ENCODE measurements around the gene C17orf107. TPM values are rescaled to one million over a fixed set of nuclear protein-coding genes. Genes with fewer than 3 reads are reported as not detected.

C17orf107 gene
- total and polyA plus RNA-seq, 2 of the 13 experiments (the other 11 are each of a cell fraction or from before 2014, with no cell fraction given): 0.20 to 0.59 TPM

DNA sequence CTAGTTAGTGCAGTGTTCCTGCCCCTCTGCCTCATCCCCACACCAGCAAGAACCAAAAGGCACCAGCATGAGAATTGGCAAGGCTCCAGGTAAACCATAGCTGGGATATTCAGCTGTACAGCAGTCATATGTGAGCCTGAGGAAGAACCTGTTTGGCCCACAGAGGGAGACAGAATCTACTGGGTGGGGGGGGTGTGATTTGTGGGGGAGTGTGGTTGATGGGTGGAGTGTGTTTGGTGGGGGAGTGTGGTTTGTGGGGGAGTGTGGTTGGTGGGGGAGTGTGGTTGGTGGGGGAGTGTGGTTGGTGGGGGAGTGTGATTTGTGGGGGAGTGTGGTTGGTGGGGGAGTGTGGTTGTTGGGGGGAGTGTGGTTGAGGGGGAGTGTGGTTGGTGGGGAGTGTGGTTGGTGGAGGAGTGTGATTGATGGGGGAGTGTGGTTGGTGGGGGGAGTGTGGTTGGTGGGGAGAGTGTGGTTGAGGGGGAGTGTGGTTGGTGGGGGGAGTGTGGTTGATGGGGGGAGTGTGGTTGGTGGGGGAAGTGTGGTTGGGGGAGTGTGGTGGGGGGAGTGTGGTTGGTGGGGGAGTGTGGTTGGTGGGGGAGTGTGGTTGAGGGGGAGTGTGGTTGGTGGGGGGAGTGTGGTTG, 46.6 kb upstream of the C17orf107 start:
- 0 out of 2 replicates have a peak, but pooled peaks cover 8% of the 10 kb centered on the region for H4K20me1 ChIP-seq (ENCODE audit: insufficient read depth, low read length)
- BruUV-seq (replicated peaks): no TSS peak
- H3K27me3 ChIP-seq (ENCODE audit: control insufficient read depth in 1 of 2, insufficient read depth in 2 of 2, low read length in 2 of 2): no peaks in the 10 kb centered on the region
- H3K79me2 ChIP-seq (ENCODE audit: insufficient read depth, low read length): peaks cover 51% of the 10 kb centered on the region
- DNase-seq (ENCODE audit: low spot score) (peak; percentile 17), FAIRE-seq (no peak), ATAC-seq (no peak)
- no peak overlapping the region for H2AFZ ChIP-seq (ENCODE audit: low read length)
- H3K4me2 ChIP-seq (ENCODE audit: low read depth, low read length): no peak overlapping the region
- in situ Hi-C loops (cut with HindIII; ENCODE audit: extremely low pct_ligation_motif_present, low pct_unique_long_range_greater_than_20kb): no loop called here
- H3K27ac ChIP-seq (ENCODE audit: extremely low read length, insufficient read depth, low read length): no peak overlapping the region
- no peak overlapping the region for H3K4me3 ChIP-seq (replicated peaks in 1 of 3; ENCODE audit: insufficient read depth in 1 of 3, low read depth in 2 of 3, low read length in 3 of 3)
- H3K4me1 ChIP-seq (ENCODE audit: insufficient read depth, low read length): peaks cover 49% of the 10 kb centered on the region
- no peak overlapping the region for H3K9ac ChIP-seq (ENCODE audit: insufficient read depth, low read depth, low read length)
- peaks cover 0 to 25% of the 10 kb centered on the region in 2 experiments; a peak in 4 of 5 replicates for H3K36me3 ChIP-seq (replicated peaks in 1 of 2; ENCODE audit: control insufficient read depth in 1 of 2, insufficient read depth in 2 of 2, low read length in 2 of 2)
- intact Hi-C loops (cut with micrococcal nuclease; ENCODE audit: unreplicated experiment): no loop called here
- CTCF ChIA-PET (ENCODE audit: low intra/inter-chr PET ratio, low total read pairs): no interaction called here
- H3K9me3 ChIP-seq (ENCODE audit: low read length): no peaks in the 10 kb centered on the region
- POLR2A ChIA-PET: interaction anchor here (0.7 kb wide), 1 partner anchor 13 kb away, joined by 3 read pairs; no protein-coding TSS in a partner anchor
- TF ChIP-seq AKNA (CRISPR knock-in tag; IDR thresholded peaks at IDR 0.05; ENCODE audit: borderline replicate concordance) (no peak), ZNF530 (CRISPR knock-in tag; IDR thresholded peaks at IDR 0.05; ENCODE audit: low read depth) (no peak), ZNF720 (CRISPR knock-in tag; IDR thresholded peaks at IDR 0.05) (no peak), AKAP8 (CRISPR knock-in tag; IDR thresholded peaks at IDR 0.05) (no peak), SMARCC2 (IDR thresholded peaks at IDR 0.05) (no peak), BORCS8-MEF2B (CRISPR knock-in tag; IDR thresholded peaks at IDR 0.05) (no peak), MBD4 (IDR thresholded peaks at IDR 0.05; ENCODE audit: borderline replicate concordance, low read length) (no peak), MIER3 (CRISPR knock-in tag; IDR thresholded peaks at IDR 0.05; ENCODE audit: borderline replicate concordance) (no peak), PAF1 (CRISPR knock-in tag; IDR thresholded peaks at IDR 0.05) (no peak), ZNF703 (CRISPR knock-in tag; IDR thresholded peaks at IDR 0.05; ENCODE audit: borderline replicate concordance) (no peak), HOXA9 (CRISPR knock-in tag; IDR thresholded peaks at IDR 0.05; ENCODE audit: borderline replicate concordance) (no peak), HOXA7 (CRISPR knock-in tag; IDR thresholded peaks at IDR 0.05) (no peak)
- TF ChIP-seq, protein P1, sequence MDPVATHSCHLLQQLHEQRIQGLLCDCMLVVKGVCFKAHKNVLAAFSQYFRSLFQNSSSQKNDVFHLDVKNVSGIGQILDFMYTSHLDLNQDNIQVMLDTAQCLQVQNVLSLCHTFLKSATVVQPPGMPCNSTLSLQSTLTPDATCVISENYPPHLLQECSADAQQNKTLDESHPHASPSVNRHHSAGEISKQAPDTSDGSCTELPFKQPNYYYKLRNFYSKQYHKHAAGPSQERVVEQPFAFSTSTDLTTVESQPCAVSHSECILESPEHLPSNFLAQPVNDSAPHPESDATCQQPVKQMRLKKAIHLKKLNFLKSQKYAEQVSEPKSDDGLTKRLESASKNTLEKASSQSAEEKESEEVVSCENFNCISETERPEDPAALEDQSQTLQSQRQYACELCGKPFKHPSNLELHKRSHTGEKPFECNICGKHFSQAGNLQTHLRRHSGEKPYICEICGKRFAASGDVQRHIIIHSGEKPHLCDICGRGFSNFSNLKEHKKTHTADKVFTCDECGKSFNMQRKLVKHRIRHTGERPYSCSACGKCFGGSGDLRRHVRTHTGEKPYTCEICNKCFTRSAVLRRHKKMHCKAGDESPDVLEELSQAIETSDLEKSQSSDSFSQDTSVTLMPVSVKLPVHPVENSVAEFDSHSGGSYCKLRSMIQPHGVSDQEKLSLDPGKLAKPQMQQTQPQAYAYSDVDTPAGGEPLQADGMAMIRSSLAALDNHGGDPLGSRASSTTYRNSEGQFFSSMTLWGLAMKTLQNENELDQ (CRISPR knock-in tag; IDR thresholded peaks at IDR 0.05; ENCODE audit: borderline replicate concordance): no peak
- TF ChIP-seq, protein P2, sequence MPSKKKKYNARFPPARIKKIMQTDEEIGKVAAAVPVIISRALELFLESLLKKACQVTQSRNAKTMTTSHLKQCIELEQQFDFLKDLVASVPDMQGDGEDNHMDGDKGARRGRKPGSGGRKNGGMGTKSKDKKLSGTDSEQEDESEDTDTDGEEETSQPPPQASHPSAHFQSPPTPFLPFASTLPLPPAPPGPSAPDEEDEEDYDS (CRISPR knock-in tag; IDR thresholded peaks at IDR 0.05): no peak

Data from HepG2 (cell line).